ENCODE data around the gene COLQ.

- no peak for TF ChIP-seq CTCF (IDR thresholded peaks at IDR 0.05)
- TF ChIP-seq POLR2A (IDR thresholded peaks at IDR 0.05) = no peak
Measured at GRCh38 chr3:15541371-15541770, 19.9 kb upstream of the COLQ start.
